Nephron progenitor cell (in vitro differentiated cells): Measurements from ENCODE around the gene TRANK1.

ENCODE experiments used
- DNase-seq: peaks from one replicate; pipeline ENCODE4 v3.0.0; 2021
- H3K27ac Mint-ChIP-seq: 2 replicates; pipeline ENCODE4 v1.8.0; 2021; ENCODE audit warnings: mild to moderate bottlenecking, moderate library complexity, mixed read lengths
- H3K27me3 Mint-ChIP-seq: 2 replicates; pipeline ENCODE4 v1.8.0; 2021; ENCODE audit warnings: mild to moderate bottlenecking, low read depth, mixed read lengths; ENCODE audit not compliant: poor library complexity
- H3K36me3 Mint-ChIP-seq: 2 replicates; pipeline ENCODE4 v1.8.0; 2021; ENCODE audit warnings: low read depth, mixed read lengths
- H3K4me1 Mint-ChIP-seq: 2 replicates; pipeline ENCODE4 v1.8.0; 2021; ENCODE audit warnings: mixed read lengths
- H3K4me3 Mint-ChIP-seq: 2 replicates; pipeline ENCODE4 v1.8.0; 2021; ENCODE audit warnings: mild to moderate bottlenecking, moderate library complexity, mixed read lengths
- H3K9me3 Mint-ChIP-seq: 2 replicates; pipeline ENCODE4 v1.8.0; 2021; ENCODE audit warnings: mild to moderate bottlenecking, moderate library complexity, mixed read lengths
- CTCF ChIP-seq: fragments of 200-600 bp; sonication (generic); IDR thresholded peaks from 2 replicates; pipeline ENCODE4 v1.5.0; 2021; ENCODE audit warnings: antibody characterized with exemption

Gene TRANK1

GRCh38 chr3:36843065-36844051 lies 101.5 kb downstream of the TRANK1 start:
- TF ChIP-seq CTCF: peak; percentile 24
- H3K36me3 Mint-ChIP-seq: peaks cover 85% of the 10 kb centered on the region
- H3K4me1 Mint-ChIP-seq: no peaks in the 10 kb centered on the region
- H3K4me3 Mint-ChIP-seq: no peak overlapping the region
- peaks cover 13% of the 10 kb centered on the region for H3K27me3 Mint-ChIP-seq
- H3K9me3 Mint-ChIP-seq: peaks cover 23% of the 10 kb centered on the region
- peak; percentile 27 for DNase-seq
- no peak overlapping the region for H3K27ac Mint-ChIP-seq

- TF ChIP-seq CTCF: no peak
- no peak for DNase-seq
- H3K27ac Mint-ChIP-seq: no peak overlapping the region
- H3K4me3 Mint-ChIP-seq: no peak overlapping the region
- H3K4me1 Mint-ChIP-seq: no peaks in the 10 kb centered on the region
- peaks cover 23% of the 10 kb centered on the region for H3K9me3 Mint-ChIP-seq
- peaks cover 13% of the 10 kb centered on the region for H3K27me3 Mint-ChIP-seq
- H3K36me3 Mint-ChIP-seq: peaks cover 85% of the 10 kb centered on the region
Measured at GRCh38 chr3:36842275-36842674, 102.6 kb downstream of the TRANK1 start.

- H3K27me3 Mint-ChIP-seq: peaks cover 13% of the 10 kb centered on the region
- no peak overlapping the region for H3K4me3 Mint-ChIP-seq
- no peak overlapping the region for H3K27ac Mint-ChIP-seq
- peaks cover 84% of the 10 kb centered on the region for H3K36me3 Mint-ChIP-seq
- no peak for DNase-seq
- TF ChIP-seq CTCF: no peak
- no peaks in the 10 kb centered on the region for H3K4me1 Mint-ChIP-seq
- H3K9me3 Mint-ChIP-seq: peaks cover 23% of the 10 kb centered on the region
Measured at GRCh38 chr3:36840453-36840921, 104.4 kb downstream of the TRANK1 start.

GRCh38 chr3:36837089-36837488 lies 107.8 kb downstream of the TRANK1 start:
- no peak for TF ChIP-seq CTCF
- DNase-seq: no peak
- Mint-ChIP-seq H3K27ac (no peak overlapping the region), H3K9me3 (peaks cover 14% of the 10 kb centered on the region), H3K27me3 (peaks cover 13% of the 10 kb centered on the region), H3K4me1 (no peaks in the 10 kb centered on the region), H3K4me3 (no peak overlapping the region), H3K36me3 (peaks cover 81% of the 10 kb centered on the region)

GRCh38 chr3:36833160-36833814 lies 111.6 kb downstream of the TRANK1 start:
- no peak overlapping the region for H3K4me3 Mint-ChIP-seq
- no peak for DNase-seq
- no peak for TF ChIP-seq CTCF
- peaks cover 62% of the 10 kb centered on the region for H3K36me3 Mint-ChIP-seq
- no peak overlapping the region for H3K27ac Mint-ChIP-seq
- no peaks in the 10 kb centered on the region for H3K27me3 Mint-ChIP-seq
- no peaks in the 10 kb centered on the region for H3K9me3 Mint-ChIP-seq
- no peaks in the 10 kb centered on the region for H3K4me1 Mint-ChIP-seq
